NCI-H2081 (cell line): Measurements from ENCODE around the gene ITGA8.

Experiments used
- DNase-seq, 2 experiments: peaks; one replicate each; lab custom pipeline; 2025; lab: John Stamatoyannopoulos, UW

Gene ITGA8

GRCh38 chr10:15735763-15736162, 16.0 kb upstream of the ITGA8 start:
- DNase-seq: no peak

DNA sequence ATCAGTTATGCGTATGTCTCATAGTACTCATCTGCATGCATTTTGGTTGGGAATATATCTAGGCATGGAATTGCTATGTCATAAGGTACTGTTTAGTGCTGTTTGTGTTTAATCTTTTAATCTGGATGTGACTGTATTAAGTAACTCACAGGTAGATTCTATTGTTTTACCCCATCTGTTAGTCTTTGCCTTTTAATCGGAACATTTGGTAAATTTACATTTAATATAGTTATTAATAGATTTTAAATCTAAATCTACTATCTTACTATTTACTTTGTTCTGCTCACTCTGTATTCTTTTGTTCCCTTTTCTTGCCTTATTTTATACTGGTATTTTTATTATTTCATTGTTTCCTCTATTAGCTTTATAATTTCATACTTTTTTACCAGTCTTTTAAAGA, 10.6 kb upstream of the ITGA8 start:
- no peak for DNase-seq

GRCh38 chr10:15729890-15730289, 10.2 kb upstream of the ITGA8 start:
- no peak for DNase-seq

DNA sequence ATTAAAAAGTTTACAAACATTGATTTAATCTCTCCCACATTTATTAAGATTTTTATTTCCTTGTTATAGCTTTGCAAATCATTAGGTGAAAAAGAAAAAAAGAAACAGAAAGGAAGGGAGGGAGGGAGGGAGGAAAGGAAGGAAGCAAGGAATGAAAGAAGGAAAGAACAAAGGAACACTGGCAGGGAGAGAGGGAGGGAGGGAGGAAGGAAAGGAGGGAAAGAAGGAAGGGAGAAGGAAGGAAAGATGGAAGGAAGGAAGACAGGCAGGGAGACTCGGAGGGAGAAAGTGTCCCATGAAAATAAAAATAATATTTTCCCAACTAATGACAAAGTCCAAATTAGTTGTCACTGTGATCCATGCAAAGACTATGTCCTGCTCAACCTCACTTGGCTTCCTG, 6.3 kb upstream of the ITGA8 start:
- no peak for DNase-seq

- peak in 1 of 2 experiments; percentile 8 for DNase-seq
Observed at GRCh38 chr10:15725603-15726002, 5.9 kb upstream of the ITGA8 start.

DNA sequence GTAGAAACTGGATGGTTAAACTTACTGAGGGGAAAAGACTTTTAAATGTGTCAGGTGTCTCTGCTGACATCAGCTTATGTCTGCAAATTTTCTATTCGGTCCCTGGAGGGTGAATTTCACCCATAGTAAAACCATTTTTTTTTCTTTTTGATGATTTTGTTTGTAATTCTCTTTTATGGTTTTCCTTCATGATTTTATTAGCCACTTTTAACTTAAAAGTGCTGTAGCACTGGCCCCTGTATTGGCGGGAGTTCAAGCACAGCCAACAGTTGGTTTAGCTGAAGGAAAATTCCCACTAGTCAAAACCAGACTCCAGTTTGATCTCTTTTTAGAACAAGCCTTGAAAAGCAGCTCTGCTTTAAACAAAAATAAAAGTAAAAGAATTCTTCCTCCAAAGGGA, 5.0 kb upstream of the ITGA8 start:
- no peak for DNase-seq

- no peak for DNase-seq
Observed at GRCh38 chr10:15723803-15724202, 4.1 kb upstream of the ITGA8 start.

DNA sequence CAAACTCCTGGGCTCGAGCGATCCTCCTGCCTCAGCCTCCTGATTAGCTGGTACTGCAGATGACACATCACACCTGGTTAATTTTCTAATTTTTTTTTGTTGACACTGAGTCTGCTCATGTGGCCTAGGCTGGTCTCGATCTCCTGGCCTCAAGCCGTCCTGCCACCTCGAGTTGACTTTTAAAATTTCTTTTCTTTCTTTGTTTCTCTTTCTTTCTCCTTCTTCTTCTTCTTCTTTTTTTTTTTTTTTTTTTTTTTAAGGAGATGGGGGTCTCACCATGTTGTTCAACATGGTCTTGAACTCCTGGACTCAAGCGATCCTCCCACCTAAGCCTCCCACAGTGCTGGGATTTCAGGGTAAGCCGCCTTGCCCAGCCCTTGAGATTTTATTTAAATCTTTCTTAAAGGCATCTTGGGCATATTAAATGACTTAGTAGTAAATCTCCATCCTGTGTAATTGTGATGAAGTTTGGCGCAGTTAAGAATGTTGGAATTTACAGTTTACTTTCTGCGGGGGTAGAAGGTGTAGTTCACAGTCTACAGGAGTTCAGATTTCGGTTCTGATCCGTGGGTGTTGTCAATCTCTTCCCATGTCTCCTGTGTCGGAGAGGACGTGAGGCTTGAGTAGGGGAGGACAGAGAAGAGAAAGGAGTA, 1.0 kb upstream of the ITGA8 start:
- DNase-seq: no peak

DNA sequence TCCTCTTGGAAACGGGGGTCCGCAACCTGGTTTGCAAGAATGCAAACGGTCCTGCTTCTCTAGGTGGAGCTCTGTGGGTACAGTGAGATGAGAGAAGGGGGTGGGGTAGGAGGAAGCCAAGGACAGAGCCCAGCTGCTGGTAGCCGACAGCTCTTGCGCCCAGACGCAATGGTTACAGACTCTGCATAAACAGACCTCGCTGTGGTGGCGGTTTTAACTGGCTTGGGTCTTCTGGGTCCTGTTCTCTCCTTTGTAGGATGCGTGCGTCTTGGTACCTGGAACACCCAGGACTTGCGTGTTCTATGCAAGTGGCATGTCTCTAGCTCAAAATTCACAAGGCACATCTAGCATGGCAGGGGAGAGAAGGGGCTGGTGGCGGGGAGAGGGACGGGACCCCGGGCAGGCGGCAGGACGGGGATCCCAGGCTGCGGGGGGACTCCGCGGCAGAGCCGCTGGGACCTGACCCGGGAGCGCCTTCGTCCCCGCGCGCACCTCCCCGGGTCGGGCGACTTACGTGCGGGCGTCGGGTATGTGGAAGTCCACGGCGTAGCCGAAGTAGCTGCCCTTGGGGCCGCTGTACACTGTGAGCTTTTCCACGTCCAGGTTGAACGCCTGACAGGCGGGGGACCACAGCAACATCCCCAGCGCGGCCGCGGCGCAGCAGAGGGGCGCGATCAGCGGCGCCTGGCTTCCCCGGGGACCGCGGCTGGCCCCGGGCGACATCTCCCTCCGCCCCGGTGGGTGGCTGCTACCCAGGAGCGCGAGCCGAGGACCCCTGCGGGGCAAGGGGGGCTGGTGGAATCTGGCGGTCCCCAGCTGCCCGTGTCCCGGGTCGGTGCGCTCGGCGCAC, 448 bp downstream of the ITGA8 start:
- DNase-seq: no peak

DNA sequence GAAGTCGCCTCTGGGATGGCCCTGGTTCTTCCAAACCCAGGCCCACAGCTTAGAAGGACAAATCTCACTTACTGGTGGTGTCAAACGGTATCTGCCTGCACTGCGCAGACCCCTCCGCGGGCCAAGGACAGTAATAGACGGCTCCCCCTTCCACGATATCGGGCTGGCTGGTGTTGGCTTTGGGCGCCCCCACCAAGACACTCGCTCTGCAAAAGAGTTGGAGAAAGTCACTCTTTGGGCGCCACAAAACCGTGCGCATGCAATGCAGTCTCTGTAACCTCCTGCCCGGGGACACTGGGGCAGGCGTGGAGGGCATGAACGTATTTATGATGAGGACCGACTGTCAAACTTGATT, 1.1 kb downstream of the ITGA8 start:
- no peak for DNase-seq

DNA sequence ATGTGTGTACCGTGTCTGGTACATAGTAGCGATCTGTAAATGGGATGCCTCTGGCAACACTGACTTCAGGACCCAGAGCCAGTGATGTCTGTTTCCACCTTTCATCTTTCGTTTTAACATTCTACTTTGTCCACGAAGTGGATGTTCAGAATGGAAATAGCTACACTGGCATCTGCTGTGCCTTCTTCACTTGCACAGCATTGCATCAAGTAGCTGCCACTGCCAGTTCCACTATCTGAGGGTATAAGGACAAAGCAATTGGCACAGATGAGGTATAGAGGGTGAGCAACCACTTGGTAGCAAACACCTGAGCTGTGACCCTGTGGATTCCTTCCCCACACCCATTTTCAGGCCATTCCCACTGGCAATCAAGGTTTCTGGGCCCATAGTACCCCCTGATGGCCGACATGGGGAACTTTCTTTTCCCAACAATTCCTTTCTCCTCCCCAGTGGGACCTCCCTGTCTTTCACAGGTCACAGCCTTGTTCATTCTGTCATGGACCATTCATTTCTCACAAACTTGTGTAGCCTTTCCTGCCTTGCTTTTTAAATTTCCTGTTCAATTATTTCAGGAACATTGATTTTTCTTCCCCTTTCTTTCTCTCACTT, 4.0 kb downstream of the ITGA8 start:
- peak in 1 of 2 experiments; percentile 9 for DNase-seq

GRCh38 chr10:15714847-15715246, 4.9 kb downstream of the ITGA8 start:
- no peak for DNase-seq

DNA sequence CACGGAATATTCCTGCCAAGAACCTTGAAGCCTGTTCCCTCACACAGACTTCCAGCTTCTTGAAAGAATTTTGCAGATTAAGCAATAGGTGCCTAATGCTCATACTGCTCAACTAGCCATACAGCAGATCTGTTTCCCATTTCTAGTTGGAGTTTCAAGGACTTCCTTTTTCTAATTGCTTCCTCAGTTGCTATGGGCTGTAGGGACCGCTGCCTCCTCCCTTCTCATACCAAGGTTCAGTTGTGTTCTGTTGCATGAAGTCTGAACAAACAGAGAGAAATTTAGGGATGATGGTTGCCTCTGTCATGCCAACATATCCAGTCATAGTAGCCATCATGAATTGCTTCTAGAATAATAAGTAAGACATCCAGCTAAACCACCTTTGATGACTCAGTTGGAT, 6.8 kb downstream of the ITGA8 start:
- DNase-seq: no peak

DNA sequence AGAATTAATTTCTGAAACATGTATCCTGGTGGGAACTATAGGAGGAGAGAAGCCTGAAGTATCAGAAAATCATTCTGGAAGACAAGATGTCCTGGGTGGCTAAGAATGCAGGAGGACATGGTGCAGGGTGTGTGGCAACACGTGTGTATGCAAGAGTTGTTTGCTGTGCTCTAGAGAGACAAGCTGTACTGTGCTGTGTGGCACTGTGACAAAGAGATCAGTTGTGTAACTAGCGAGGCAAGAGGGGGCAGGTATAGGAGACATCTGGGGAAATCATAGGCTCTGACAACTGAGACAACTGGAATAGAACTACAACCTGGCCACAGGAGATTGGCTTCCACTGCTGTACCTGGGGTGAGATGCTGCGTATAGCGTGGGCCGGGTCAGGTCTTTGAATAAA, 9.3 kb downstream of the ITGA8 start:
- DNase-seq: no peak

- no peak for DNase-seq
Observed at GRCh38 chr10:15705298-15705697, 14.4 kb downstream of the ITGA8 start.

- DNase-seq: no peak
Observed at GRCh38 chr10:15704581-15704968, 15.1 kb downstream of the ITGA8 start.

DNA sequence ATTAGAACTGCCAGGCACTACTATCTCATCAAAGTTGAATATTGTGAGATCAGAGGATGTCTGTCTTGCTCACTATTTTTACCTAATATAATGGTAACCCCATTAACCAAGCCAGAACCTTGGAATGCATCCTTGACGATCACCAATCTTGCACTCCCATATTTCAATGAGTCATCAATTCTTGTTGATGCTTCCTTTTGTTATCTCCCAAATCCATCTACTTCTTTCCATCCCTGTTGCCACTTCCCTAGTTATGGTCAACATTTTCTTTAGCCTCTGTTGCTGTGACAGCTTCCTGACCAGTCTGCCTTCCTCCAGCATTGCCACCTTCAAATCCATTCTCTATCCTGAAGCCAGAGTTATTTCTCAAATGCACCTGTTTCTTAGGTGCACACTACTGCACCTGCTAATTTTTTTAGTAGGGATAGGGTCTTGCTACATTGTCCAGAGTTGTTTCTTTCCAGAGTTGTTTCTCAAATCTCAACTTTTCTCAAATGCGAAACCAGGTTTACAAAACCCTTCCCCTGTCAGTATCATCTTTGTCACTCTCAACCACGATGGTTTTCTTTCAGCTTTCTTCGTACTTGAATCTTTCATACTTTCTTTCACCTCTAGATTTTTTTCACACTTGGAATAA, 15.7 kb downstream of the ITGA8 start:
- no peak for DNase-seq

DNA sequence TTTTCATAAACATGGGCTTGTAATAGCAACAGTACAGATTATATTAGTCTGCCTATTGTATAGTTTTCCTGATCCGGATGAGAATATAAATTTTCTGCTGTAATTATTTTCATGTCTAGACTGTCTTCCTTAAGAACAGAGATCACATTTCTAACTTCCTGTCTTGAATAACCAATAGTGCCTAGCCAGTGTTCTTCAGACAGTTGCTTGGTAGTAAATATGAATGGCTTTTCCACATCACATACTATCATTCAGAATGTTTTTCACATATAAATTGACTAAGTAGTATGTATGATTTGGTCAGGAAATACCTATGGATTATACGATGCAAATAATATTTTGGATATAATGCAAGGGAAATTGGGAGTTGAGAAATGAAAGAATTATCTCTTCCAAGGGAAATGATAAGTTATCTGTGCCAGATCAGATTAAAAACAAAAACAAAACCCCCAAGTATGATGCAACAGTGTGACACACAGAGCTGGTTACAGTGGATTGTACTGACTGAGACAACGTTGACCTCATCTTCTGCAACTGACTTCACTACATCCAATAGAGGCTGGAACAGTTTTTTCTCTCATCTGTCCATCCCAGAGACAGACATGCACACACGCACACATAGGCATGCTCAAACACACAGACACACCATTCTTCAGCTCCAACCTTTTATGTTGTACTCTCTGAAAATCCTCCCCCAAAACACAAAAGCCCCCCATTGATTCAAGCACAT, 16.4 kb downstream of the ITGA8 start:
- DNase-seq: no peak

GRCh38 chr10:15700078-15700674, 19.5 kb downstream of the ITGA8 start:
- DNase-seq: no peak

GRCh38 chr10:15695852-15696251, 23.9 kb downstream of the ITGA8 start:
- no peak for DNase-seq

DNA sequence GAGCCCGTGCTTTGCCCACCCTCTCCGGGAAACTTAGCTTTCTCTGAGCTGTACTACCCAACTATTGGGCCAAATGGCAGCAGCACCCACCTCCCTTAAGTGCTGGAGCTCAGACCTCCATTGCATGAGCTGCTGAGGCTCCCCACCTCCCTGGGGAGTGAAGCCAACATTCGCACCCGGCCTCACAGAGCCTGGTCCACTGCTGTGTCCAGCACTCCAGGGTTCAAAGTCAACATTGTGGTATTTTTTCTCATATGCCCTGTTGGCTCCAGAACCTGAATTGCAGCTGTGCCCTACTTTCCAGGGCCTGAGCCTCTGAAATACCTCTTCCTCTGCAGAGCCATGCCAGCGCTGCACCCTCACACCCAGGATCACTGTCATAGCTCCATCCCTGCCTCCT, 29.7 kb downstream of the ITGA8 start:
- DNase-seq: no peak

- DNase-seq: no peak
Observed at GRCh38 chr10:15684768-15685167, 35.0 kb downstream of the ITGA8 start.
